Activated CD8-positive, alpha-beta T cell treated with anti-CD3 and anti-CD28 coated beads for 36 hours (primary cell): Measurements from ENCODE around the gene HERC2. TPM values are rescaled to one million over a fixed set of nuclear protein-coding genes. Genes with fewer than 3 reads are reported as not detected.

Experiments used
- ATAC-seq: fragments of 200-7000 bp; cut with Tn5 transposase; one replicate; pipeline ENCODE4 v1.10.0; 2021; ENCODE audit warnings: mild to moderate bottlenecking, moderate library complexity
- CTCF ChIA-PET: fragments of 350-600 bp; sonication (Branson Sonifier 250); formaldehyde crosslinking; loops from one replicate; lab custom pipeline; 2021; ENCODE audit warnings: antibody characterized with exemption; lab: Charles Lee
- POLR2A ChIA-PET: fragments of 350-600 bp; sonication (Branson Sonifier 250); formaldehyde crosslinking; loops from one replicate; lab custom pipeline; 2021; ENCODE audit warnings: antibody characterized with exemption; lab: Charles Lee
- DNase-seq: peaks from one replicate; pipeline ENCODE4 v3.0.0-alpha.2; 2020
- H3K27ac Mint-ChIP-seq: one replicate; pipeline ENCODE4 v1.8.0; 2021; ENCODE audit warnings: mild to moderate bottlenecking, mixed read lengths
- H3K27me3 Mint-ChIP-seq: one replicate; pipeline ENCODE4 v1.8.0; 2021; ENCODE audit warnings: mixed read lengths
- H3K36me3 Mint-ChIP-seq: one replicate; pipeline ENCODE4 v1.8.0; 2021; ENCODE audit warnings: low read depth, mixed read lengths
- H3K4me1 Mint-ChIP-seq: one replicate; pipeline ENCODE4 v1.8.0; 2021; ENCODE audit warnings: low read depth, mixed read lengths
- H3K4me3 Mint-ChIP-seq: one replicate; pipeline ENCODE4 v1.8.0; 2021; ENCODE audit warnings: mild to moderate bottlenecking, moderate library complexity, mixed read lengths
- H3K9me3 Mint-ChIP-seq: one replicate; pipeline ENCODE4 v1.8.0; 2021; ENCODE audit warnings: mixed read lengths
- CTCF ChIP-seq: fragments of 200-600 bp; IDR thresholded peaks from one replicate; pipeline ENCODE4 v1.8.0; 2022; ENCODE audit warnings: antibody characterized with exemption, mild to moderate bottlenecking
- intact Hi-C: fragments of 100-400 bp; cut with micrococcal nuclease; formaldehyde crosslinking; loops from one replicate; pipeline ENCODE4 v1.10.0; 2022
- total RNA-seq, 2 experiments: library from RNA; stranded (reverse); gene quantifications; one replicate each; pipeline ENCODE4 v1.2.3, GENCODE V29; 2021

The HERC2 gene
- total RNA-seq, 2 experiments from 2014 or later: 29.5 to 32.3 TPM

- ATAC-seq (no peak), DNase-seq (no peak)
- Mint-ChIP-seq H3K27me3 (no peaks in the 10 kb centered on the region), H3K4me3 (no peak overlapping the region), H3K36me3 (peaks cover 8% of the 10 kb centered on the region), H3K4me1 (peaks cover 9% of the 10 kb centered on the region), H3K9me3 (no peaks in the 10 kb centered on the region), H3K27ac (no peak overlapping the region)
- no peak for TF ChIP-seq CTCF
- ChIA-PET POLR2A (no interaction called here), CTCF (no interaction called here)
- intact Hi-C loops: no loop called here
Measured at GRCh38 chr15:28131946-28132345, 190.0 kb downstream of the HERC2 start.

- POLR2A ChIA-PET: no interaction called here
- no peak overlapping the region for H3K4me3 Mint-ChIP-seq
- H3K27ac Mint-ChIP-seq: no peak overlapping the region
- intact Hi-C loops: no loop called here
- H3K27me3 Mint-ChIP-seq: no peaks in the 10 kb centered on the region
- no peaks in the 10 kb centered on the region for H3K9me3 Mint-ChIP-seq
- TF ChIP-seq CTCF: no peak
- DNase-seq: no peak
- ATAC-seq: no peak
- H3K4me1 Mint-ChIP-seq: peaks cover 4% of the 10 kb centered on the region
- CTCF ChIA-PET: no interaction called here
- H3K36me3 Mint-ChIP-seq: peaks cover 7% of the 10 kb centered on the region
Measured at GRCh38 chr15:28131400-28131799, 190.6 kb downstream of the HERC2 start.

DNA sequence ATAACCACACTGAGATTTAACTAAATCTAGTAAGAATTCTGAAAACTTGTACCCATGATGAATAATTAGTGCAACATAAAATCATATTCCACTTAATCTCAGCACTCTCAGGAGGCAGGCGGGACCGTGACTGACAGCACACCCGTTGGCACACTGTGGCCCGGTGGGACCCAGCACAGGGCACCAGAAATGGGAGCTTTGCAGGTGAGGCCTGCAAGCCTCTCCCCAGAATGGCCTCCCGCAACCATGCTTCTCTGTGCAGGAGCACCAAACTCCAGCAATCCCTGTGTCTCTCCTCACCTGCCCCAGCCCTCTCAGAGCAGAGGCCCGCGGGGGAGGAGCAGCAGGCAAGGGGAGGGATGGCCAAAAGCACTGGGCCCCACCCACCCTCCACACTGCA is 191.3 kb downstream of the HERC2 start:
- H3K27ac Mint-ChIP-seq: no peak overlapping the region
- CTCF ChIA-PET: no interaction called here
- intact Hi-C loops: no loop called here
- no peaks in the 10 kb centered on the region for H3K9me3 Mint-ChIP-seq
- DNase-seq (no peak), ATAC-seq (no peak)
- H3K4me3 Mint-ChIP-seq: no peak overlapping the region
- no peak for TF ChIP-seq CTCF
- POLR2A ChIA-PET: no interaction called here
- H3K27me3 Mint-ChIP-seq: no peaks in the 10 kb centered on the region
- peaks cover 7% of the 10 kb centered on the region for H3K36me3 Mint-ChIP-seq
- H3K4me1 Mint-ChIP-seq: no peaks in the 10 kb centered on the region

GRCh38 chr15:28129231-28129848 is 192.6 kb downstream of the HERC2 start:
- Mint-ChIP-seq H3K4me1 (no peaks in the 10 kb centered on the region), H3K36me3 (peaks cover 7% of the 10 kb centered on the region), H3K27me3 (no peaks in the 10 kb centered on the region), H3K27ac (no peak overlapping the region), H3K9me3 (no peaks in the 10 kb centered on the region), H3K4me3 (no peak overlapping the region)
- DNase-seq: no peak
- ChIA-PET POLR2A (no interaction called here), CTCF (interaction anchor here (0.5 kb wide), 1 partner anchor 187 kb away, joined by 3 read pairs; no protein-coding TSS in a partner anchor)
- no peak for ATAC-seq
- intact Hi-C loops: no loop called here
- no peak for TF ChIP-seq CTCF

DNA sequence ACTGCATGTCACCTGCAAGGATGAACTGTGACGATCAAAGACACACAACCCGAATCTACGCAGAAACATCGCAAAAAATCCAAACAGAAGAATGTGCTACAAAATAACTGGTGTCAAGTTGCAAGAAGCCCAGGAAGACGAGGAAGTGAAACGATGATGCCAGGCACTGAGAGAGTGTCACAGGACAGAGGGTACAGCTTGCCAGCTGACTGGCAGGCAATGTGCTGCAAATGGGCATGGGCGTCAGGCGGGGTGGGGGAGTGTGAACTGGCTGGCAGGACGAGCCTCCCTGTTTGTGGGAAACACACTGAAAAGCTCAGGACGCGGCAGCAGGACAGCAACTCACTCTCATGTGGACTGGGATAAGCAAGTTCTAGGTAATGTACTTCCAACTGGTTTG is 193.9 kb downstream of the HERC2 start:
- TF ChIP-seq CTCF: no peak
- no peak for ATAC-seq
- ChIA-PET POLR2A (no interaction called here), CTCF (no interaction called here)
- no peak for DNase-seq
- H3K9me3 Mint-ChIP-seq: no peaks in the 10 kb centered on the region
- no peaks in the 10 kb centered on the region for H3K27me3 Mint-ChIP-seq
- no peak overlapping the region for H3K4me3 Mint-ChIP-seq
- H3K4me1 Mint-ChIP-seq: no peaks in the 10 kb centered on the region
- intact Hi-C loops: no loop called here
- no peak overlapping the region for H3K27ac Mint-ChIP-seq
- H3K36me3 Mint-ChIP-seq: peaks cover 12% of the 10 kb centered on the region
